Thoracic aorta (tissue), 2 donors: ENCODE results near the gene TUBA3D. TPM values are rescaled to one million over a fixed set of nuclear protein-coding genes. Genes with fewer than 3 reads are reported as not detected.
"Not testable (repeated sequence)": the region's sequence is repeated elsewhere in the genome, so short reads cannot be mapped to it uniquely, and the experiment has no call there.

ENCODE experiments used
- ATAC-seq: fragments of 150-250 bp; one replicate; pipeline ENCODE4 v1.8.0; 2017; ENCODE audit warnings: low read depth; ENCODE audit not compliant: insufficient number of reproducible peaks, low FRiP score
- DNase-seq: peaks from one replicate; pipeline ENCODE4 v3.0.0-alpha.2; 2020; ENCODE audit warnings: low spot score
- H3K27ac ChIP-seq, 2 donors: fragments of 200-600 bp; sonication (generic); 1 replicate in 1 of 2; 2 replicates in 1 of 2; pipeline ENCODE4 v1.5.1; 2016; ENCODE audit warnings: mild to moderate bottlenecking in 2 of 2, moderate library complexity in 2 of 2
- H3K27me3 ChIP-seq: fragments of 200-600 bp; sonication (generic); replicated peaks from 2 replicates; pipeline ENCODE4 v1.6.0; 2016; ENCODE audit warnings: mild to moderate bottlenecking; ENCODE audit not compliant: insufficient read depth
- H3K36me3 ChIP-seq: fragments of 200-600 bp; sonication (generic); one replicate; pipeline ENCODE4 v1.5.1; 2016
- H3K4me1 ChIP-seq, 2 donors: fragments of 200-600 bp; sonication (generic); 1 replicate in 1 of 2; 2 replicates in 1 of 2; pipeline versions ENCODE4 v1.5.1 to v1.6.0; 2016; ENCODE audit warnings: low read depth in 2 of 2, mild to moderate bottlenecking in 1 of 2; ENCODE audit not compliant: control insufficient read depth in 1 of 2
- H3K4me3 ChIP-seq: fragments of 200-600 bp; sonication (generic); 2 replicates; pipeline ENCODE4 v1.5.1; 2016; ENCODE audit warnings: mild to moderate bottlenecking
- H3K9me3 ChIP-seq: fragments of 200-600 bp; sonication (generic); 2 replicates; pipeline ENCODE4 v1.5.1; 2016
- CTCF ChIP-seq: fragments of 200-600 bp; sonication (generic); IDR thresholded peaks from one replicate; pipeline ENCODE4 v1.5.1; 2019; ENCODE audit warnings: antibody characterized with exemption
- total RNA-seq, 2 donors: library from RNA; depleted of rRNA; stranded (reverse); fragments of >200 nt; gene quantifications; one replicate each; pipeline versions ENCODE4 v1.1.0 to v1.2.3, GENCODE V29; 2016

TUBA3D gene
- total RNA-seq, 2 donors from 2014 or later, result not detected

GRCh38 chr2:131492015-131492417 lies 16.1 kb downstream of the TUBA3D start, which contains the start of gene MZT2A:
TSS of gene MZT2A (minus strand) at chr2:131492397. CDS start at chr2:131492376, 21 bp downstream.
- peak within 1 kb of the TSS; percentile 69 to 86 for H3K27ac ChIP-seq
- not testable (repeated sequence) for H3K9me3 ChIP-seq, H3K36me3 ChIP-seq, ATAC-seq, DNase-seq, H3K27me3 ChIP-seq
- H3K4me3 ChIP-seq, result peak within 1 kb of the TSS; percentile 91
- H3K4me1 ChIP-seq, result peaks cover 7 to 25% of the 10 kb centered on the region in 2 donors

GRCh38 chr2:131492418-131493198 lies 16.7 kb downstream of the TUBA3D start:
- Histone ChIP-seq H3K27me3 (no peaks in the 10 kb centered on the region), H3K9me3 (no peaks in the 10 kb centered on the region), H3K27ac (peak overlapping the region; percentile 69 to 86), H3K36me3 (no peaks in the 10 kb centered on the region), H3K4me3 (peak overlapping the region; percentile 91), H3K4me1 (peaks cover 7 to 25% of the 10 kb centered on the region in 2 donors)
- ATAC-seq (peak; percentile 88), DNase-seq (peak; percentile 64)
- TF ChIP-seq CTCF, result peak; percentile 89

- DNase-seq (no peak), ATAC-seq (peak; percentile 29)
- H3K27ac ChIP-seq, result peak overlapping the region; percentile 69 to 86
- TF ChIP-seq CTCF, result no peak
- no peaks in the 10 kb centered on the region for H3K9me3 ChIP-seq
- no peaks in the 10 kb centered on the region for H3K27me3 ChIP-seq
- peaks cover 7 to 25% of the 10 kb centered on the region in 2 donors for H3K4me1 ChIP-seq
- peak overlapping the region; percentile 91 for H3K4me3 ChIP-seq
- H3K36me3 ChIP-seq, result peaks cover 5% of the 10 kb centered on the region
These were observed 17.5 kb downstream of the TUBA3D start for GRCh38 chr2:131493199-131493968.

GRCh38 chr2:131495506-131495905 lies 19.6 kb downstream of the TUBA3D start:
- not testable (repeated sequence) for DNase-seq, H3K27ac ChIP-seq, H3K9me3 ChIP-seq, H3K27me3 ChIP-seq, ATAC-seq, H3K4me3 ChIP-seq
- peaks cover 7 to 24% of the 10 kb centered on the region in 2 donors for H3K4me1 ChIP-seq
- H3K36me3 ChIP-seq, result peaks cover 10% of the 10 kb centered on the region

GRCh38 chr2:131498321-131498973 lies 22.5 kb downstream of the TUBA3D start:
- H3K9me3 ChIP-seq, DNase-seq, ATAC-seq, H3K27me3 ChIP-seq, H3K4me3 ChIP-seq, H3K27ac ChIP-seq: not testable (repeated sequence)
- peaks cover 22% of the 10 kb centered on the region for H3K36me3 ChIP-seq
- H3K4me1 ChIP-seq, result peaks cover 7 to 16% of the 10 kb centered on the region in 2 donors

GRCh38 chr2:131503587-131503986 lies 27.7 kb downstream of the TUBA3D start:
- H3K36me3 ChIP-seq, result peaks cover 48% of the 10 kb centered on the region
- DNase-seq, H3K27ac ChIP-seq, H3K27me3 ChIP-seq, ATAC-seq, H3K9me3 ChIP-seq, H3K4me1 ChIP-seq, H3K4me3 ChIP-seq: not testable (repeated sequence)

GRCh38 chr2:131504082-131504750 lies 28.3 kb downstream of the TUBA3D start:
- not testable (repeated sequence) for H3K27ac ChIP-seq, H3K27me3 ChIP-seq, H3K9me3 ChIP-seq, H3K4me1 ChIP-seq, H3K4me3 ChIP-seq, ATAC-seq, DNase-seq
- H3K36me3 ChIP-seq, result peaks cover 54% of the 10 kb centered on the region
